ENCODE data around the gene SOX5.
"Not testable (repeated sequence)": the region's sequence is repeated elsewhere in the genome, so short reads cannot be mapped to it uniquely, and the experiment has no call there.

Gene SOX5

GRCh38 chr12:23540572-23540971, 408.9 kb downstream of the SOX5 start:
- no peak for DNase-seq (ENCODE audit: low spot score)

- no peak for DNase-seq (ENCODE audit: low spot score)
These were observed 413.2 kb downstream of the SOX5 start for GRCh38 chr12:23536293-23536692.

- no peak for DNase-seq (ENCODE audit: low spot score)
These were observed 414.0 kb downstream of the SOX5 start for GRCh38 chr12:23535441-23535840.

- no peak for DNase-seq (ENCODE audit: low spot score)
These were observed 415.3 kb downstream of the SOX5 start for GRCh38 chr12:23534196-23534595.

GRCh38 chr12:23533699-23534098, 415.8 kb downstream of the SOX5 start:
- DNase-seq (ENCODE audit: low spot score): no peak

- DNase-seq (ENCODE audit: low spot score): no peak
These were observed 416.2 kb downstream of the SOX5 start for GRCh38 chr12:23533265-23533664.

GRCh38 chr12:23528316-23528715, 421.2 kb downstream of the SOX5 start:
- DNase-seq (ENCODE audit: low spot score): no peak

GRCh38 chr12:23525450-23526072, 423.9 kb downstream of the SOX5 start:
- DNase-seq (ENCODE audit: low spot score): no peak

- DNase-seq (ENCODE audit: low spot score): peak; percentile 25
These were observed 426.1 kb downstream of the SOX5 start for GRCh38 chr12:23523339-23523738.

- not testable (repeated sequence) for DNase-seq (ENCODE audit: low spot score)
These were observed 430.0 kb downstream of the SOX5 start for GRCh38 chr12:23519444-23519843.

GRCh38 chr12:23515785-23516184, 433.7 kb downstream of the SOX5 start:
- DNase-seq (ENCODE audit: low spot score): not testable (repeated sequence)

- no peak for DNase-seq (ENCODE audit: low spot score)
These were observed 439.0 kb downstream of the SOX5 start for GRCh38 chr12:23510484-23510883.

- DNase-seq (ENCODE audit: low spot score): not testable (repeated sequence)
These were observed 439.6 kb downstream of the SOX5 start for GRCh38 chr12:23509832-23510231.

GRCh38 chr12:23507785-23508184, 441.7 kb downstream of the SOX5 start:
- not testable (repeated sequence) for DNase-seq (ENCODE audit: low spot score)

- DNase-seq (ENCODE audit: low spot score): not testable (repeated sequence)
These were observed 443.7 kb downstream of the SOX5 start for GRCh38 chr12:23505736-23506135.

- DNase-seq (ENCODE audit: low spot score): no peak
These were observed 444.6 kb downstream of the SOX5 start for GRCh38 chr12:23504641-23505399.

GRCh38 chr12:23504043-23504442, 445.4 kb downstream of the SOX5 start:
- DNase-seq (ENCODE audit: low spot score): no peak

- no peak for DNase-seq (ENCODE audit: low spot score)
These were observed 445.9 kb downstream of the SOX5 start for GRCh38 chr12:23503544-23503943.

GRCh38 chr12:23502259-23502658, 447.2 kb downstream of the SOX5 start:
- DNase-seq (ENCODE audit: low spot score): no peak

GRCh38 chr12:23495472-23495871, 454.0 kb downstream of the SOX5 start:
- DNase-seq (ENCODE audit: low spot score): no peak

- DNase-seq (ENCODE audit: low spot score): no peak
These were observed 455.8 kb downstream of the SOX5 start for GRCh38 chr12:23493672-23494071.

- DNase-seq (ENCODE audit: low spot score): not testable (repeated sequence)
These were observed 458.4 kb downstream of the SOX5 start for GRCh38 chr12:23491029-23491428.

- DNase-seq (ENCODE audit: low spot score): no peak
These were observed 461.3 kb downstream of the SOX5 start for GRCh38 chr12:23488130-23488529.

- DNase-seq (ENCODE audit: low spot score): no peak
These were observed 465.2 kb downstream of the SOX5 start for GRCh38 chr12:23484238-23484637.

All from SW480 (cell line).